Jurkat, Clone E6-1 (cell line): ENCODE results near the gene ZYG11A.

Experiments
- DNase-seq: peaks from one replicate; pipeline ENCODE4 v3.0.0-alpha.2; 2011; ENCODE audit warnings: low read depth, low spot score
- H3K4me3 ChIP-seq: 2 replicates; pipeline ENCODE4 v1.5.1; 2011; ENCODE audit warnings: mild to moderate bottlenecking, low read length, control low read depth, moderate library complexity

Gene ZYG11A

DNA sequence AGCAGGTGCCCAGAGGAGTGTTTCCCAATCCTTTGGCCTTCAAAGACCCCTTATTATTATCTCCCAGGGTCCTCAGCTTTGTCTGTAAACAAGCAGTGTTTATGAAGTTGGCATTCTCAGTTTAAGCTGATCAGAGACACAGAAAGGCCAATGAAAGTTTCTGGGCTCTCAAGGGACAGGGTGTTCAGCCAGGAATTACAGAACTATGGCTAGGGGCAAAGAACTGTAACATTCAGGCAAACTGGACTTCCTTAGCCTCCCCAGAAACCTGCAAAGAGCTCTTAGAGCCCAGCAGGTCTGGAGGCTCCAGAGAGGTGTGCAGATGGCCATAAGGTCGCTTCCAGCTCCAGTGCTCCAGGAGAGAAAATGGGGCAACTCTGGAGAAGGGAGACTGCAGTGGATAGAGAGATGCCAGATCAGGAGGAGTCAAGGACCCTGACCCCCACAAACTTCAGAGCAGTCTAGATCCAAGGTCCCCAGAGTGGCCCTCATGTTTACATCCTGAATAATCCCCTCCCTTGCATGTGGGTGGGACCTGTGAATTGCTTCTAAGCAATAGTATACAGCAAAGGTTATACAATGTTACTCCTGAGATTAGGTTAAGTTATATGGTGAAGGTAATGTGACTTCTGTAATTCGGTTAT, 72.8 kb downstream of the ZYG11A start:
- no peak for DNase-seq
- no peak overlapping the region for H3K4me3 ChIP-seq

DNA sequence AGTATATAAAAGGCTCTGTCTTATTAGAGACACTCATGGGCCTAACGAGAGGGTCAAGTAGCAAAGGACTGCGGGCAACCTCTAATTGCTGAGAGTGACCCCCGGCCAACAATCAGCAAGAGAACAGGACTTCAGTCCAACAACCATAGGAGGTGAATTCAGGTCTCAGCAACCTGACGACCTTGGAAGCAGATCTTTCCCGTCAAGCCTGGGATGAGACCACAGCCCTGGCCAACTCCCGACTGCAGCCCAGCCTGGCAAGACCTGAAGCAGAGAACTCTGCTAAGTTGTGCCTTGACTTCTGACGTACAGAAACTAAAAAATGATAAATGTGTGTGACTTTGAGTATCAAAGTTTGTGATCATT, 73.3 kb downstream of the ZYG11A start:
- H3K4me3 ChIP-seq = no peak overlapping the region
- no peak for DNase-seq

DNA sequence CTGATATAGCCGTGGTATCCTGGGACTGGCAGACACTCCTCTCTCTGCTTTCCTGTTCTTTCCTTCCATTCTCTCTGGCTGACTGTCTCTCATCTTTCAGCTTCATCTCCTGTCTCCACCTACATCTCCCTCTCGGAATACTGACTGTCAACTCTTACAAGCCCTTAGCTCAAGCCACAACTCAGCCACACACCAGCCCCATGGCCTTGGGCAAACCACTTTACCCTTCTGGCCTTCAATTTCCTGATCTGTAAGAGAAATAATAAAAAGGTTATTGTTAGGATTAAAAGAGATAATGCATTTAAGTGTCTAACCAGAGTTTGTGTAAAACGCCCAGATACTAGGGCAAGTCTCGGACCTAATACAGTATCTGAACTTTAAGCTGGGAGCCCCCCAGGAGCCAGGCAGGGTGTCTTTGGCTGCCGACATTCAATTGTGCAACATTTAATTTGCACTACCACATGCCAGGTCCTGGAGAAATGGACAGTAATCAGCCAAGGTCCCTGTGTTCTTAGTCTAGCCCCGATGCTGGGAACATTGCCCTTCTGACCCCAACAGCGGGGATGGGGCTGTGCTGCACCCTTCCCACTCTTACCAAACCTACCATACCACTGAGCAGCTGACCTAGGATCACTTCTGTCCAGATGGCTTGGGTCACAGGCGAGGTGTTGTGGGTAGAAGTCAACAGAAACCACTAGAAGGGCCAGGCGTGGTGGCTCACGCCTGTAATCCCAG, 73.8 kb downstream of the ZYG11A start:
- DNase-seq = no peak
- H3K4me3 ChIP-seq = no peak overlapping the region

DNA sequence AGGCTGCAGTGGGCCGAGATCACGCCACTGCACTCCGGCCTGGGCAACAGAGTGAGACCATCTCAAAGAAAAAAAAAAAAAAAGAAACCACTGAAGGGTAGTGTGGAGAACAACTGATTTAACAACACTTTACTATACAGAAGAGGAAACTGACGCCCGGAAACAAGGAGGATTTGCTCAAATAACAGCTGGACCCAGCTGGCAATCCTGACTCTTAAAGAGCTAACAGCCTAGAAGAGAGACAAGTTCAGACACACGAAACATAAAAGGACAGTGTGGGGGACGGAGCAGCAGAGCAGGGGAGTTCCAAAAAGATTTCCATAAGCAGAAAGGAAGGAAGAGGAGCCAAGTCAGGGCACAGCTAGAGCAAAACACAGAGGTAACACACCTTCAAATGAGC, 74.6 kb downstream of the ZYG11A start:
- no peak overlapping the region for H3K4me3 ChIP-seq
- no peak for DNase-seq

DNA sequence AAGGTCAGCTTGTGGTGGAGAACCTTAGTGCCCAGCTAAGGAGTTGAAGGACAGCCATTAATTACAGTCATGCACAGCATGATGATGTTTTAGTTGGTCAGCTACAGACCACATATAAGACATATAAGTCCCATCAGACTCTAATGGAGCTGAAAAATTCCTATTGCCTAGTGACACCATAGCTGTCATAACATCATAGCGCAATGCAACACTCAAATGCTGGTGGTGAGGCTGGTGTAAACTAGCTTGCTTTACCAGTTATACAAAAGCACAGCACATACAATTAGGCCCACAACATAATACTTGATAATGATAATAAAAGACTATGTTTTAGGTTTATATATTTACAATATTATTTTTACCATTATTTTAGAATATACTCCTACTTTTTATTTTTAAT, 75.0 kb downstream of the ZYG11A start:
- H3K4me3 ChIP-seq = no peak overlapping the region
- DNase-seq = no peak

DNA sequence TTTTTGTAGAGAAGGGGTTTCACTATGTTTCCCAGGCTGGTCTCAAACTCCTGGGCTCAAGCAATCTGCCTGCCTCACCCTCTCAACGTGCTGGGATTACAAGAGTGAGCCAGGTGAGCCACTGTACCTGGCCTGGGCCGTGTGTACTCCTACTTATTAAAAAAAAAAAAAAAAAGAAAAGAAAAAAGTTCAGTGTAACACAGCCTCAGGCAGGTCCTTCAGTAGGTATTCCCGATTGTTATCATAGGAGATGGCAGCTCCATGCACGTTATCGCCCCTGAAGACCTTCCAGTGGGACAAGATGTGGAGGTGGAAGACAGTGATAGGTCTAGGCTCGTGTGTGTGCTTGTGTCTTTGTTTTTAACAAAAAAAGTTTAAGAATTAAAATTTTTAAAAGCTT, 75.6 kb downstream of the ZYG11A start:
- DNase-seq = no peak

DNA sequence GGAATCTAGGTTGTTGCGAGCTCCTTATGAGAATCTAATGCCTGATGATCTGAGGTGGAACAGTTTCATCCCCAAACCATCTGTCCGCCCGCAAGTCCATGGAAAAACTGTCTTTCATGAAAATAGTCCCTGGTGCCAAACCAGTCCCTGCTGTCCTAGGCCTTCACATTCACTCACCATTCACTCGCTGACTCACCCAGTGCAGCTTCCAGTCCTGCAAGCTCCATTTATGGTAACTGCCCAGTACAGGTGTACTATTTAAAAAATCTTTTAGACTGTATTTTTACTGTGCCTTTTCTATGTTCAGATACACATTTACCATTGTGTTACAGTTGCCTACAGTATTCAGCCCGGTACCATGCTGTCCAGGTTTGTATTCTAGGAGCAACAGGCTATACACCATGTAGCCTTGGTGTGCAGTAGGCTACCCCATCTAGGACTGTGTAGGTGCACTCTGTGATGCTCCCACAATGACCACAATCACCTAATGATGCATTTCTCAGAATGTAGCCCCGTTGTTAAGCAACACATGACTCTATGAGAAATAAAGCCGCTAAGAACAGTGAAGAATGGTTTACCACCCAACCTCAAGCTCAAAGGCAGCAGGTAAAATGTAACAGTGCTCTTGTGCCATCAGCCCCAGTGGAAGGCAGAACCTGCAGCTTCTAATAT, 76.6 kb downstream of the ZYG11A start:
- DNase-seq = no peak
- H3K4me3 ChIP-seq = no peak overlapping the region

More for the DNA sequence above, 75.6 kb downstream of the ZYG11A start:
- H3K4me3 ChIP-seq = no peak overlapping the region

DNA sequence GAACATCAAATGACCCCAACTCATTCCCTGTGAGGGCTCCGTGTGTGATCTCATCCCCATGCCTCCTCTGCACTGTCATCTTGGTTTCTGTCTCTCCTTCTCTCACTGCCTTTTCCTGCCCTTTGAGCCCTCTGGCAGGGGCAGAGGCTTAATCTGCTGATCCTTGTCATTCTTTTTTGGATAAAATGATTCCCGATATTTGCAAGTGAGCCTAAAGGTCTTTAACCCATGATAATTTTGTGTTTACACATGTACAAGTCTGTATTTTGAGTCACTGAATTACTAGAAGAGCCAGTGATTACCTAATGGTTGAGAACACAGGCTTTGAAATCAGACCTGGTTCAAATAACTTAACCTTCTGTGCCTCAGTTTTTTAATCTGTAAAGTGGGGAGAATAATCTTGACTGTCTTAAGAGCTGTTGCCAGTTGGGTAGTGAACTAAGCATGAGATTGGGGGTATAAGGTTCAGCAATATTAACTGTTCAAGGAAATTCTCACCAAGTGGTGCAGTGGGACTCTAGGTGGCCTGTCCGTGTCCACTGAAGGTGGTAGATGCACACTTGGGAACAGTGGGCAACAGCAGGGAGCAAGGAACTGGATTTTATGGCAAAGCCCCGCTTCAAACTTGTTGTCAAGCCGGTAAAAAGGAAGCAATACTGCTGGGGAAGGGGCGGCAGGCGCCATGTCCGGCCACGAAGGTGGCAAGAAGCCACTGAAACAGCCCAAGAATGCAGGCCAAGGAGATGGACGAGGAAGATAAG, 77.3 kb downstream of the ZYG11A start:
- no peak overlapping the region for H3K4me3 ChIP-seq

DNA sequence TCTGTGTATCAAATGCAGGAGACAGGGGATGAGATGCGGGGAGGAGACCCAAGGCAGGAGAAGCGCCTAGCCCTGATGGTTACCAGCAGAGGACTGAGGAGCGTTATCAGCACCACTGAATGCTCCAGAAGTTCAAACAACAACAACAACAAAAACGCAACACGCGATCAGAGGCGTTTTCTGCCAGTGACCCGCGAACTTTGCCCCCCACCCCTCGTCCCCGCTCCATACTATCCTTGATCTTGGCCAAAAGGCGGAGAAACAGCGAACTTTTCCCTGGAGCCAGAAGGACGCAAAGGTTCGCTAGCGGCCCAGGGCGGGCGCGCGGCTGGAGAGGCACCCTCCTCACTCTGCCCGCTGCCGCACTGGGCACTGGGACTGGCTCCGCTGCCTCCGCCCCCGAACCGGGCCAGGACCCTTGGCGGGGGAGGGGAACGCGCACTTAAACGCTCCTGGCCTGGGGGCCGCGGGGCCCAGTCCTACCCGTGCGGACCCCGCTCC, 78.3 kb downstream of the ZYG11A start:
- no peak for DNase-seq
- no peak overlapping the region for H3K4me3 ChIP-seq

More for the DNA sequence above, 77.3 kb downstream of the ZYG11A start:
- no peak for DNase-seq

DNA sequence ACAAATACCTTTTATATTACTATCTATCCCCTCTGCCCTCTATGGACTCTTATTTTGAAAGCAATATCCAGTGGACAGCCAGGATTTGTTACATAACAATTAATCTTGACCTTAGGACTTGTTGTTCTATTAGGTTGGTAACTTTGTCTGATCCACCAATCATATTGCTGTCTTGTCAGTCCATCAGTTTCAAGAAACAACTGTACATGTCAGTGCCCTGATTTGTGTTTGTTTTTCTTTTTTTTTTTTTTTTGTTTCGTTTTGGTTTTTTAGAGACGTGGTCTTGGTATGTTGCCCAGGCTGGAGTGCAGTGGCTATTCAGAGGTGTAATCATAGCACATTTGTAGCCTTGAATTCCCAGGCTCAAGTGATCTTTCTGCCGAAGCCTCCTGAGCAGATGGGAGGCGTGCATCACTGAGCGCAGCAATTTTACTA, 83.0 kb downstream of the ZYG11A start:
- no peak for DNase-seq
- no peak overlapping the region for H3K4me3 ChIP-seq

DNA sequence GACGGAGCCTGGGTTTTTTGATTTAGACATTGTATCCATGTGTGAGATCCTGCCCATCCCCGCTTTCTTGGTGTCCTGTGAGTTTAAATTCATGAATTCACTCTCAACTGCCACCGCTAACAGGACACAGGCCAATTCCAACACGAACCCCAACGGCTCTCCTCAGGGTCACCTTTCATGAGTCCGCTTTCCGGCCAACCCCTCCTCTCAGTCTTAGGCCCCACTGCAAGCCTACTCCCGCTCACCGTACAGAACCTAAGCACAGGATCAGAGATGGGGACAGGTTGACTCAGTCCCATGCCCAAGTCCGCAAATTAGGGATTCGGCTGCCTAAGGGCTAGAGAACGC, 84.3 kb downstream of the ZYG11A start:
- peak overlapping the region; percentile 68 for H3K4me3 ChIP-seq
- DNase-seq = no peak

DNA sequence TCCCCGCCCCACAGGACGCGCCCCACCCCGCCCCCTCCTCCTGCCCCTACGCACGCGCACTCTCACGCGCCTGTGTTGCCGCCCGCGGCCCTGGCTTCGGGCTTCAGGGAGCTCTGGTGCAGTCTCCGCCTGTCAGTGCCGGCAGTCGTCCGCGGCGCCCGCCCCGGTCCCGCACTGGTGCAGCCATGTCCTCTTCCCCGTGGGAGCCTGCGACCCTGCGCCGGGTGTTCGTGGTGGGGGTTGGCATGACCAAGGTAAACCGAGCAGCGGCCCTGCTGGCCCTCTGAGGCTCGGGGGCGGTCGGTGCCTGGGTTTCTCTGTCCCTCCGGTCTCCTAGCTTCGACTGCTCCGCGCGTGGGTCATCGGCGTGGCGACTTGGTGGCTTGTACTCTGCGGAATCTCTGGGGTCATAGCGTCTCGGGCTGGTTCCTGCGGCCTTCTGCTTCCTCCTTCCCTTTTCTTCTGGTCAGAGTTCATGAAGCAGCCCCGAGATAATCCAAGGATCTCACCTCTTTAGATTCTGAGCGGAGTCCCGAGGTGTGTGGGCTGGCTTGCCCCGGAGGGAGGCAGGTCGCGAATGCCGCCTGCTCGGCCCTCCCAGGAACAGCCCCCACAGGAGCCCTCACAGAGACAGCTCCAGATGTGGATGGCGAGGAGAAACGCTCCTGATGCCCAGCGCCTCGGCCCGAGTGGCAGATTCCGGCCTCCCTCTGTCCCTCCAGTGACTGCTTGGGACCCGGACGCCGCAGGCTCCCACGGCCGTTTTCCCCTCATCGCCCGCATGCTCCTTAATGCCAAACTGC, 84.9 kb downstream of the ZYG11A start, which contains the start of gene SCP2:
TSS of gene SCP2 (plus strand) at position 65 of the 803 bp plus-strand sequence. CDS start at position 186, 121 bp downstream.
- DNase-seq = peak; percentile 43
- H3K4me3 ChIP-seq = peak within 1 kb of the TSS; percentile 68

DNA sequence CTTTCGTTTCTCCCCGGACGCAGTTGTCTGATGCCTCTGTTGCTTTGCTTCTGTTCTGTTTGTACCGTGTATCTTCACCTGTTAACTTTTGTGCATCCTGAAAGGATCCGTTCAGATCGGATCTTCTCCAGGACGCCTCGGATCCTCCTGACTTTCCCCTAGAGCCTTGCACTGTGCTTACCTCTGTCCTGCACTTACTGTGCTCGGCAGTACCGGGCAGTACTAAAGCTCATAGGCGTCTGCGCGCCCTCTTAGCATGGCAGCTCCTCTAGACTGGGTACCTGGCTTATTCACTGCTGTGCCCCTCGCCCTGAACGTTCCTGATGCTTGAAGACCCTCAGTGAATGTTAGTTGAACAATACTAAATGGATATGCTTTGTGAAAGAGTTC, 85.5 kb downstream of the ZYG11A start:
- H3K4me3 ChIP-seq = peak overlapping the region; percentile 68
- DNase-seq = no peak

DNA sequence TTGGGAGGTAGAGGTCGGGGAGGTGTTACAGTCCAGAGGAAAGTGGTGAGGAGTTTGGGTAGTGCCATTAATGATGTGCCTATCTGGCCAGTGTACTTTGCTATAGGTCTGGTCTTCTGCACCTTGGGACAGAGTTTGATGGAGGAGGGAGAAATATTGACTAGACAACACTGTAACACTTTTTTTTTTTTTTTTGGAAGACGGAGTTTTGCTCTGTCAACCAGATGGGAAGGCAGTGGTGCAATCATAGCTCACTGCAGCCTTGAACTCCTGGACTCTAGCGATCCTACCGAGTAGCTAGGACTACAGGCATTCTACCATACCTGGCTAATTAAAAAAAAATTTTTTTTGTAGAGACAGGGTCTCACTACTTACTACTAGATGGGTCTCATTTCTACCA, 86.5 kb downstream of the ZYG11A start:
- no peak for DNase-seq
- H3K4me3 ChIP-seq = no peak overlapping the region

DNA sequence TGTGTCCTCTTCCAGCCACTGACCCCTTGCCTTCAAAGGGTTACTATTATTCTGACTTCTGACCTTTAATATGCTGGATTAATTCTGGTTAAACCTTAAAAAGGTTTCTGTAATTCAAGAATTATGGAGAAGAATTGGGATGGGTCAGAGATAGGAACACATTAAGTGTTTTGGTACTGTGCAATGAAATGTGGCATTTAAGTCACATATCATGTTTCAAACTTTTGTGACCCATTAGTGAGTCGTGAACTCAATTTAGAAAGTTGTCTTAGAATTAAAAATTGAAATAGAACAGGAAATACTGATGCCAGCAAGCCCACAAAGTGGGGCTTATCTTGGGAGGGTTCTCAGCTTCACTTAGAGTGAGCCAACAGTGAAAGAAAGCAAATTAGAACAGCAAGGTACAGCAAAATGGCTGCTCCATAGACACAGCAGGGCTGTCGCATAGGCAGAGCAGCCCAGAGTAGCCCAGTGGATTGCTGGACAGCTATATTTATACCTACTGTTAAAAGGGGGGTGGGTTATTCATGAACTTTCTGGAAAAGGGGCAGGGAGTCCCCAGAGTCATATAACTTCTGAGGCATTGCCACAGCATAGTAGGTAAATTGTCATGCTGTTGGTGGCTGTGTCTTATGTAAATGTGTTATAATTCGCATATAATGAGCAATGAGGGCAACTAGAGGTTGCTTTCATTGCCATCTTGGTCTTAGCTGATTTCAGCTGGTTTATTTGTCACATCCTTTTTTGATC, 95.0 kb downstream of the ZYG11A start:
- no peak for DNase-seq
- H3K4me3 ChIP-seq = no peak overlapping the region

DNA sequence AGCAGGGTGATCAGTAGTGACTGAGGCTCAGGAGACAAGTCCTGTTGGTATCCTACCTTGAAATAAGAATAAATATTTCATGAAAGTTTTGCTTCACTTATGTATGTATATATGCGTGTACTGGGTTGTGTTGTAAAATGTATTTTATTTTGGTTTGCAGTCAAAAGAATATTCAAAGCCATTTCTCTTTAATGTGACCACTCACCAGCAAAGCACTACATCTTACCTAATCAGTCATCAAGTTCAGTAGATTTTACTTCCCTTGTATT, 95.6 kb downstream of the ZYG11A start:
- no peak overlapping the region for H3K4me3 ChIP-seq
- no peak for DNase-seq

DNA sequence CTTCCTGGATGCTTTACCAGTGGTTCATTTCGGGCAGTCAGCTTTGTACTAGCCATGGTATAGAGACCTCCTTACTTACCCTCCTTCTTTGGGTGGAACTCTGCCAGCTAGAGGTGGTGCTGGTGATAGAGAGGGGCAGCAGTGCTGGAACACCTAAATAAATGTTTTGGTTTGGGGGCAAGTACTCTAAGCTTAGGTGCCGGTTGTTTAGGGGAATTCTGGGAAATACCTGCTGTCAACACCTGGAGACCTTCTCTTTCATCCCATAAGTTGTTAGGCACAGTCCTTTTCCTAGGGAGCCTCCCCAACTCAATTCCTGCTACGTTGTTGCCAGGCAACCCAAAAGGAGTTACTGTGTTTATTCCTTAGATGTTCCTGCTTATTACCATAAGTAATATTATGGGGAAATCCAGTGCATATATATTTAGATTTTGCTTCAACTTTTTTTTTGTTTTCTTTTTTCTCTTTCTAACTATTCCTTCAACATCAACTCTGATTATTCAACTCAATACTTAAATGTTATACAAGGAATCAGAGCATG, 101.4 kb downstream of the ZYG11A start:
- no peak overlapping the region for H3K4me3 ChIP-seq
- DNase-seq = no peak

DNA sequence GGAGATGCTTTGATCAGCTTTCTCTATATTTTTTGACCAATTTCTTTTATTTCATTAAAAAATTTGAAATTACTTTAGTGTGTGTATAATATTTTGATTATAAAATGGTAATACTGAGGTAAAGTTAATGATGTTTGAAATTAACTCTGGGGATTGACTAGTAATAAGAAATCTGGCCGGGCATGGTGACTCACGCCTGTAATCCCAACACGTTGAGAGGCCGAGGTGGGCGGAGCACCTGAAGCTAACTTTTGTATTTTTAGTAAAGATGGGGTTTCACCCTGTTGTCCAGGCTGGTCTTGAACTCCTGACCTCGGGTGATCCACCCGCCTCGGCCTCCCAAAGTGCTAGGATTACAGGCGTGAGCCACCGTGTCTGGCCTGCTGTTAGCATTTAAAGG, 102.0 kb downstream of the ZYG11A start:
- no peak overlapping the region for H3K4me3 ChIP-seq
- DNase-seq = no peak
